K562 (cell line): ENCODE results near the gene ICAM1. TPM values are rescaled to one million over a fixed set of nuclear protein-coding genes. Genes with fewer than 3 reads are reported as not detected.

Source experiments
- TBL1XR1 ChIP-seq, 2 experiments: IDR thresholded peaks; 2 replicates each; pipeline ENCODE4 v1.6.1; 2012; ENCODE audit warnings: improper control_type of control experiment in 2 of 2, low read length in 2 of 2, mild to moderate bottlenecking in 1 of 2
- polyA plus RNA-seq, 8 experiments: library from polyadenylated mRNA; depleted of rRNA in 4 of 8; stranded (reverse) in 5 of 8; unstranded in 3 of 8; fragments of >200 nt; fragmentation: Nextera tagmentation in 2 of 8; fragmentation: Illumina TruSeq in 1 of 8; extraction: Ambion mirVana in 2 of 8; extraction: Trizol in 1 of 8; gene quantifications; 2 replicates each; pipeline versions ENCODE4 v1.2.1 to v1.2.3, GENCODE V29; 2011 to 2014; ENCODE audit warnings: inconsistent platforms in 1 of 8, missing spikeins in 1 of 8
- total RNA-seq, 7 experiments: library from RNA; depleted of rRNA in 6 of 7; stranded (reverse); fragments of >200 nt in 6 of 7; fragmentation: Illumina TruSeq in 2 of 7; extraction: Trizol in 2 of 7; gene quantifications; 2 replicates each; pipeline versions ENCODE4 v1.2.1 to v1.2.3, GENCODE V29; 2011 to 2021; ENCODE audit warnings: low replicate concordance in 1 of 7
- TF ChIP-seq, protein P1 (sequence below): fragments of 450-650 bp; IDR thresholded peaks from 2 replicates; pipeline ENCODE4 v1.6.1; 2016; ENCODE audit warnings: low read depth
- TF ChIP-seq, protein P2 (sequence below): fragments of 200-600 bp; sonication (generic); IDR thresholded peaks from one replicate; pipeline ENCODE4 v1.6.1; 2012; ENCODE audit warnings: mild to moderate bottlenecking, low read depth, low read length, inconsistent platforms

Gene ICAM1
- total and polyA plus RNA-seq, 9 of the 15 experiments (the other 6 are each of a cell fraction or from before 2014, with no cell fraction given), result 2.3 to 24.4 (median 13.4) TPM

DNA sequence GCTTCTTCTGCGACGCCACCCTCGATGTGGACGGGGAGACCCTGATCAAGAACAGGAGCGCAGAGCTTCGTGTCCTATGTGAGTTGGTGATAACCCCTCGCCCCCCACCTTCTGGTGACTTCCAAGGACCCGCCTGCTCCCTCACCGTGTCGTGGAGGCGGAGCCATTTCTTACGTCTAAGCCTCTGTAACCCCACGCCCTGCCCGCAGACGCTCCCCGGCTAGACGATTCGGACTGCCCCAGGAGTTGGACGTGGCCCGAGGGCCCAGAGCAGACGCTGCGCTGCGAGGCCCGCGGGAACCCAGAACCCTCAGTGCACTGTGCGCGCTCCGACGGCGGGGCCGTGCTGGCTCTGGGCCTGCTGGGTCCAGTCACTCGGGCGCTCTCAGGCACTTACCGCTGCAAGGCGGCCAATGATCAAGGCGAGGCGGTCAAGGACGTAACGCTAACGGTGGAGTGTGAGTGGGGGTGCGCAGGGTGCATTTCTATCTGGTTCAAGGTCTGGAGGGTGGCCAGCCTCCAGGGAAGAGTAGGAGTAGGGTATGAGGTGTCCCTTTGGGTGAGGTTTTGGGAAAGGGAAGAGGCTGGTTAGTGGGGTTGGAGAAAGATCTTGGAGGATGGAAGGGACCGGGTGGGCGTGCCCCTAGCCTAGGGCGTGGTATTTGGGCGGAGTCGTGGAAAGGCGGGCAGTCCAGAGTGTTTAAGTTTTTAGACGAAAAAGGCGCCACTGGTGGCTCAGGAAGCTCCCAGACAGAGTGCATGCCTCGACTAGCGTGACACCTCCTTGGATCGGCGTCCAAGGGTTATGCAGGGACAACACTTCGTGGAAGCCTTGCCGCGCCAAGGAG is 22.1 kb downstream of the ICAM1 start (continued):
- TF ChIP-seq, protein P1, sequence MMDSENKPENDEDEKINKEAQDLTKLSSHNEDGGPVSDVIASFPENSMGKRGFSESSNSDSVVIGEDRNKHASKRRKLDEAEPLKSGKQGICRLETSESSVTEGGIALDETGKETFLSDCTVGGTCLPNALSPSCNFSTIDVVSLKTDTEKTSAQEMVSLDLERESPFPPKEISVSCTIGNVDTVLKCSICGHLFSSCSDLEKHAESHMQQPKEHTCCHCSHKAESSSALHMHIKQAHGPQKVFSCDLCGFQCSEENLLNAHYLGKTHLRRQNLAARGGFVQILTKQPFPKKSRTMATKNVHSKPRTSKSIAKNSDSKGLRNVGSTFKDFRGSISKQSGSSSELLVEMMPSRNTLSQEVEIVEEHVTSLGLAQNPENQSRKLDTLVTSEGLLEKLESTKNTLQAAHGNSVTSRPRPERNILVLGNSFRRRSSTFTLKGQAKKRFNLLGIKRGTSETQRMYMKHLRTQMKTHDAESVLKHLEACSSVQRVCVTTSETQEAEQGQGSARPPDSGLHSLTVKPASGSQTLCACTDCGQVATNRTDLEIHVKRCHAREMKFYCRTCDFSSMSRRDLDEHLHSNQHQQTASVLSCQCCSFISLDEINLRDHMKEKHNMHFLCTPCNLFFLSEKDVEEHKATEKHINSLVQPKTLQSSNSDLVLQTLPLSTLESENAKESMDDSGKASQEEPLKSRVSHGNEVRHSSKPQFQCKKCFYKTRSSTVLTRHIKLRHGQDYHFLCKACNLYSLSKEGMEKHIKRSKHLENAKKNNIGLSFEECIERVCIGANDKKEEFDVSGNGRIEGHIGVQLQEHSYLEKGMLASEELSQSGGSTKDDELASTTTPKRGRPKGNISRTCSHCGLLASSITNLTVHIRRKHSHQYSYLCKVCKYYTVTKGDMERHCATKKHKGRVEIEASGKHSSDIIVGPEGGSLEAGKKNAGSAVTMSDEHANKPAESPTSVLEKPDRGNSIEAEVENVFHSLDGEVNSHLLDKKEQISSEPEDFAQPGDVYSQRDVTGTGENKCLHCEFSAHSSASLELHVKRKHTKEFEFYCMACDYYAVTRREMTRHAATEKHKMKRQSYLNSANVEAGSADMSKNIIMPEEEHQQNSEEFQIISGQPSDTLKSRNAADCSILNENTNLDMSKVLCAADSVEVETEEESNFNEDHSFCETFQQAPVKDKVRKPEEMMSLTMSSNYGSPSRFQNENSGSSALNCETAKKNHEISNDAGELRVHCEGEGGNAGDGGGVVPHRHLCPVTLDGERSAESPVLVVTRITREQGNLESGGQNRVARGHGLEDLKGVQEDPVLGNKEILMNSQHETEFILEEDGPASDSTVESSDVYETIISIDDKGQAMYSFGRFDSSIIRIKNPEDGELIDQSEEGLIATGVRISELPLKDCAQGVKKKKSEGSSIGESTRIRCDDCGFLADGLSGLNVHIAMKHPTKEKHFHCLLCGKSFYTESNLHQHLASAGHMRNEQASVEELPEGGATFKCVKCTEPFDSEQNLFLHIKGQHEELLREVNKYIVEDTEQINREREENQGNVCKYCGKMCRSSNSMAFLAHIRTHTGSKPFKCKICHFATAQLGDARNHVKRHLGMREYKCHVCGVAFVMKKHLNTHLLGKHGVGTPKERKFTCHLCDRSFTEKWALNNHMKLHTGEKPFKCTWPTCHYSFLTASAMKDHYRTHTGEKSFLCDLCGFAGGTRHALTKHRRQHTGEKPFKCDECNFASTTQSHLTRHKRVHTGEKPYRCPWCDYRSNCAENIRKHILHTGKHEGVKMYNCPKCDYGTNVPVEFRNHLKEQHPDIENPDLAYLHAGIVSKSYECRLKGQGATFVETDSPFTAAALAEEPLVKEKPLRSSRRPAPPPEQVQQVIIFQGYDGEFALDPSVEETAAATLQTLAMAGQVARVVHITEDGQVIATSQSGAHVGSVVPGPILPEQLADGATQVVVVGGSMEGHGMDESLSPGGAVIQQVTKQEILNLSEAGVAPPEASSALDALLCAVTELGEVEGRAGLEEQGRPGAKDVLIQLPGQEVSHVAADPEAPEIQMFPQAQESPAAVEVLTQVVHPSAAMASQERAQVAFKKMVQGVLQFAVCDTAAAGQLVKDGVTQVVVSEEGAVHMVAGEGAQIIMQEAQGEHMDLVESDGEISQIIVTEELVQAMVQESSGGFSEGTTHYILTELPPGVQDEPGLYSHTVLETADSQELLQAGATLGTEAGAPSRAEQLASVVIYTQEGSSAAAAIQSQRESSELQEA, result no peak
- TF ChIP-seq TBL1XR1 (IDR thresholded peaks at IDR 0.05; ENCODE audit: low read length in 2 of 2), result no peak
- TF ChIP-seq, protein P2, sequence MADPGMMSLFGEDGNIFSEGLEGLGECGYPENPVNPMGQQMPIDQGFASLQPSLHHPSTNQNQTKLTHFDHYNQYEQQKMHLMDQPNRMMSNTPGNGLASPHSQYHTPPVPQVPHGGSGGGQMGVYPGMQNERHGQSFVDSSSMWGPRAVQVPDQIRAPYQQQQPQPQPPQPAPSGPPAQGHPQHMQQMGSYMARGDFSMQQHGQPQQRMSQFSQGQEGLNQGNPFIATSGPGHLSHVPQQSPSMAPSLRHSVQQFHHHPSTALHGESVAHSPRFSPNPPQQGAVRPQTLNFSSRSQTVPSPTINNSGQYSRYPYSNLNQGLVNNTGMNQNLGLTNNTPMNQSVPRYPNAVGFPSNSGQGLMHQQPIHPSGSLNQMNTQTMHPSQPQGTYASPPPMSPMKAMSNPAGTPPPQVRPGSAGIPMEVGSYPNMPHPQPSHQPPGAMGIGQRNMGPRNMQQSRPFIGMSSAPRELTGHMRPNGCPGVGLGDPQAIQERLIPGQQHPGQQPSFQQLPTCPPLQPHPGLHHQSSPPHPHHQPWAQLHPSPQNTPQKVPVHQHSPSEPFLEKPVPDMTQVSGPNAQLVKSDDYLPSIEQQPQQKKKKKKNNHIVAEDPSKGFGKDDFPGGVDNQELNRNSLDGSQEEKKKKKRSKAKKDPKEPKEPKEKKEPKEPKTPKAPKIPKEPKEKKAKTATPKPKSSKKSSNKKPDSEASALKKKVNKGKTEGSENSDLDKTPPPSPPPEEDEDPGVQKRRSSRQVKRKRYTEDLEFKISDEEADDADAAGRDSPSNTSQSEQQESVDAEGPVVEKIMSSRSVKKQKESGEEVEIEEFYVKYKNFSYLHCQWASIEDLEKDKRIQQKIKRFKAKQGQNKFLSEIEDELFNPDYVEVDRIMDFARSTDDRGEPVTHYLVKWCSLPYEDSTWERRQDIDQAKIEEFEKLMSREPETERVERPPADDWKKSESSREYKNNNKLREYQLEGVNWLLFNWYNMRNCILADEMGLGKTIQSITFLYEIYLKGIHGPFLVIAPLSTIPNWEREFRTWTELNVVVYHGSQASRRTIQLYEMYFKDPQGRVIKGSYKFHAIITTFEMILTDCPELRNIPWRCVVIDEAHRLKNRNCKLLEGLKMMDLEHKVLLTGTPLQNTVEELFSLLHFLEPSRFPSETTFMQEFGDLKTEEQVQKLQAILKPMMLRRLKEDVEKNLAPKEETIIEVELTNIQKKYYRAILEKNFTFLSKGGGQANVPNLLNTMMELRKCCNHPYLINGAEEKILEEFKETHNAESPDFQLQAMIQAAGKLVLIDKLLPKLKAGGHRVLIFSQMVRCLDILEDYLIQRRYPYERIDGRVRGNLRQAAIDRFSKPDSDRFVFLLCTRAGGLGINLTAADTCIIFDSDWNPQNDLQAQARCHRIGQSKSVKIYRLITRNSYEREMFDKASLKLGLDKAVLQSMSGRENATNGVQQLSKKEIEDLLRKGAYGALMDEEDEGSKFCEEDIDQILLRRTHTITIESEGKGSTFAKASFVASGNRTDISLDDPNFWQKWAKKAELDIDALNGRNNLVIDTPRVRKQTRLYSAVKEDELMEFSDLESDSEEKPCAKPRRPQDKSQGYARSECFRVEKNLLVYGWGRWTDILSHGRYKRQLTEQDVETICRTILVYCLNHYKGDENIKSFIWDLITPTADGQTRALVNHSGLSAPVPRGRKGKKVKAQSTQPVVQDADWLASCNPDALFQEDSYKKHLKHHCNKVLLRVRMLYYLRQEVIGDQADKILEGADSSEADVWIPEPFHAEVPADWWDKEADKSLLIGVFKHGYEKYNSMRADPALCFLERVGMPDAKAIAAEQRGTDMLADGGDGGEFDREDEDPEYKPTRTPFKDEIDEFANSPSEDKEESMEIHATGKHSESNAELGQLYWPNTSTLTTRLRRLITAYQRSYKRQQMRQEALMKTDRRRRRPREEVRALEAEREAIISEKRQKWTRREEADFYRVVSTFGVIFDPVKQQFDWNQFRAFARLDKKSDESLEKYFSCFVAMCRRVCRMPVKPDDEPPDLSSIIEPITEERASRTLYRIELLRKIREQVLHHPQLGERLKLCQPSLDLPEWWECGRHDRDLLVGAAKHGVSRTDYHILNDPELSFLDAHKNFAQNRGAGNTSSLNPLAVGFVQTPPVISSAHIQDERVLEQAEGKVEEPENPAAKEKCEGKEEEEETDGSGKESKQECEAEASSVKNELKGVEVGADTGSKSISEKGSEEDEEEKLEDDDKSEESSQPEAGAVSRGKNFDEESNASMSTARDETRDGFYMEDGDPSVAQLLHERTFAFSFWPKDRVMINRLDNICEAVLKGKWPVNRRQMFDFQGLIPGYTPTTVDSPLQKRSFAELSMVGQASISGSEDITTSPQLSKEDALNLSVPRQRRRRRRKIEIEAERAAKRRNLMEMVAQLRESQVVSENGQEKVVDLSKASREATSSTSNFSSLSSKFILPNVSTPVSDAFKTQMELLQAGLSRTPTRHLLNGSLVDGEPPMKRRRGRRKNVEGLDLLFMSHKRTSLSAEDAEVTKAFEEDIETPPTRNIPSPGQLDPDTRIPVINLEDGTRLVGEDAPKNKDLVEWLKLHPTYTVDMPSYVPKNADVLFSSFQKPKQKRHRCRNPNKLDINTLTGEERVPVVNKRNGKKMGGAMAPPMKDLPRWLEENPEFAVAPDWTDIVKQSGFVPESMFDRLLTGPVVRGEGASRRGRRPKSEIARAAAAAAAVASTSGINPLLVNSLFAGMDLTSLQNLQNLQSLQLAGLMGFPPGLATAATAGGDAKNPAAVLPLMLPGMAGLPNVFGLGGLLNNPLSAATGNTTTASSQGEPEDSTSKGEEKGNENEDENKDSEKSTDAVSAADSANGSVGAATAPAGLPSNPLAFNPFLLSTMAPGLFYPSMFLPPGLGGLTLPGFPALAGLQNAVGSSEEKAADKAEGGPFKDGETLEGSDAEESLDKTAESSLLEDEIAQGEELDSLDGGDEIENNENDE, result no peak
